GM18502 (cell line): ENCODE measurements around the gene MMP25.

Experiments used
- ATAC-seq: cut with Tn5 transposase; IDR thresholded peaks from one replicate; pipeline ENCODE4 v1.9.1; 2021; ENCODE audit warnings: mild to moderate bottlenecking; ENCODE audit not compliant: unreplicated experiment, poor library complexity

MMP25 gene

DNA sequence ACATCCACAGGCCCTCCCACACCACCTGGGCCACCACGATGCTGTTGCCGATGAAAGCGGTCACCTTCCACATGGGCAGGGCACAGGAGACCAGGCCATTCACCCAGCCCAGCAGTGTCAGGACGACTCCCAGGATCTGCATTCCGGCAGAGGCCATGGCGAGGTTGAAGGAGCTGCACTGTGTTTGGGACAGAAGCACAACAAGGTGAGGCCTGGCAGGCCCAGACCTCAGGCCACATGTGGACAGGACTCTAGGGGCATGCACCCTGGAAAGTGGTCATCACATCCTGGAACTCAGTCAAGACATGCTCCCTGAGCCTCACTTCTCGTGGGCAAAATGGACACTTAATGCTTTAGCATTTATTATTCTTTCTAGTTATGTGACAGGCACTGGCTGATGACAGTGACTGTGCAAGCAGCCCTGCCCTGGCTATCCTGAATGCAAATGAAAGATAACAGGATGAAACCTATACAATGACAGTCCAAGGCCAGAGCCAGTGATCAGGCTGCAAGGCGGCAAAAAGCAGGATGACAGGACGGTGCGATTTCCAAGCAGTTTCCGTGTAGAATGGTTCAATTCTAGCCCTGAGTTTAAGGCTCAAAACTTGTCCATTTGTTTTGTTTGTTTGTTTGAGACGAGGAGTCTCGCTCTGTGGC lies 30.4 kb upstream of the MMP25 start:
- no peak for ATAC-seq

DNA sequence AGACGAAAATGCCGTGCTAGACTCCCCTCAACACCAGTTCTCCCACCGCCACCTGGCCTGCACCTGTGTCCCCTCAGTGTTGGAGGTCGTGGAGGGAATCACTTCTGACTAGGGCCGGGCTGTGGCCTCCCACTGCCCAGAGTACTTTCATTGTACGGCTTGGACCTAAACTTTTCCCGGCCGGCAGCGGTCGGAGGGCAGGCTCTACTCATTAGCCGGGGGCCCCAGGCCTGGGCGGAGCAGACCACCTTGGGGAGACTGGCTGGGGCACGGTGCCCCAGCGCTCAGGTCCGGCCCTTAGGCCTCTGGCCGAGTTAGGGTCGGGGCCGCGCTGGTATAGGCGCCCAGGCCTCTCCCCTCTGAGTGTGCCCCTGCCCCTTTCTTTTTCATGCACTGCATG lies 29.0 kb upstream of the MMP25 start:
- ATAC-seq: no peak

DNA sequence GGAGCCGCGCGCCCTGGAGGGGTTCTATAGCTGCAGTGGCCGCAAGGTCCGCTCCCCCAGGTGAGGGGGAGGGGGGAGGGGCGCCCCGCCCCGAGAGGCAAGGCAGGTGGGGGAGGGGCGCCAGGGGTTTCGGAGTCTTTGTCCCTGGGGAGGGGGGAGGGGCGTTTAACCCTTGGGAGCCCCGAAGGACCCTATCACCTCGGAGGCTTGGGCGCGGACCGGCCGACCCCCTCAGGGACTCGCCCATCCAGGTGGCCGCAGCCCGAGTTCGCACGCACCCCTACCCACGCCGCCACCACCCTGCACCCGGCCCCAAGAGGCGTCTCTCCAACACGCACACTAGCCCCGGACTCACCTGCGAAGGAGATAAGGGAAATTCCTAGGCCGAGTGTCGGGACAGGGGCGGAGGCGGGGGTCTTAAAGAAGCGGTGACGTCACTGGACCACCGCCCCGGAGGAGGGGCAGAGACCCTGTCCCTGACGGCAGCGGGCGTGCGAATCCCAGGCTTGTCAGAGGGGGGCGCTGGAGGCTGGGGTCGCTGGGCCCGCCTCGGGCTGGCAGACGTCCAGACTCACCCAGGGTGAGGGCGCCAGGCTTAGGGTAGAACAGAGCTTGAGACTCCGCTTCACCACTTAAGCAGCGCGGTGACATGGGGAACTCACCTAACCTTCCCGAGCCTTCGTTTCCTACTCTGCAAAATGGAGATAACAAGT lies 28.4 kb upstream of the MMP25 start, which contains the start of gene CLDN6:
Gene CLDN6, minus strand, starts transcription at position 390 of the 713 bp plus-strand sequence. CDS start 2,162 bp downstream, outside the sequence.
- no peak for ATAC-seq

DNA sequence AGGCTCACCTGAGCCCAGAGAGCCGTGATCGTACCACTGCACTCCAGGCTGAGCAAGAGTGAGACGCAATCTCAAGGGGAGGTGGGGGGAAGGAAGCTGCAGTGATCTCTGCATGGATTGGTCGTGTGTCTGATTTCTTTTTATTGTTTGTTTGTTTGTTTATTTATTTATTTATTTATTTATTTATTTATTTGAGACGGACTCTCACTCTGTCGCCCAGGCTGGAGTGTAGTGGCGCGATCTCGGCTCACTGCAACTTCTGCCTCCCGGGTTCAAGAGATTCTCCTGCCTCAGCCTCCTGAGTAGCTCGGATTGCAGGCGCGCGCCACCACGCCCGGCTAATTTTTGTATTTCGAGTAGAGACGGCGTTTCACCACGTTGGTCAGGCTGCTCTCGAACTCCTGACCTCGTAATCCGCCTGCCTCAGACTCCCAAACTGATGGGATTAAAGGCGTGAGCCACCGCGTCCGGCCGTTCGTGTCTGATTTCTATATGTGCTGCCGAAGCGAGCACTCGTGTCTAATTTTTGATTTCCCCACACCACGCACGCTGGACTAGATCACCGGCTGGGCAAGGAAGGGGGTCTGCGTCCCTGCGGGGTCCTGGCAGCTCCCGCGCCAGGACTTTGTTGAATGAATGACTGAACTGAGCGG lies 26.6 kb upstream of the MMP25 start:
- no peak for ATAC-seq

- ATAC-seq: no peak
Observed at GRCh38 chr16:3020247-3020603, 26.1 kb upstream of the MMP25 start, which contains the start of gene TNFRSF12A. Gene TNFRSF12A (plus strand): TSS chr16:3020368. CDS start chr16:3020398, 30 bp downstream.

- ATAC-seq: no peak
Observed at GRCh38 chr16:3020604-3021448, 25.5 kb upstream of the MMP25 start.

- no peak for ATAC-seq
Observed at GRCh38 chr16:3021449-3022207, 24.7 kb upstream of the MMP25 start.

DNA sequence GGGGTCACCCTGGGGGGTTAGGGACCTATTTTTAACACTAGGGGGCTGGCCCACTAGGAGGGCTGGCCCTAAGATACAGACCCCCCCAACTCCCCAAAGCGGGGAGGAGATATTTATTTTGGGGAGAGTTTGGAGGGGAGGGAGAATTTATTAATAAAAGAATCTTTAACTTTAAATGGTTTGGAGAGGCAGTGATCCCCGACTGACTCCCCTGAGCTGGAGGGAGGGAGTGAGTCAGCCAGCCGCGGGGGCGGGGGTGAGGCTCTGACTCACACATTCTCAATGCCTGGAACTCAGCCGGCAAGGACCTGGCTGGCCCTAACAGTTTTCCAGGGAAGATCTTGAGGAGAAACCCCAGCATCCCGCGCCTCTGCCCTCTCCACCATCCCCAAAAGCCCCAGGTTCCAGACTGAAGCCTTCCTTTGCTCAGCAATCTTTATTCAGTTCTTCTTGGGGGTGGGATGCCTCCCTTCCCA lies 24.1 kb upstream of the MMP25 start:
- no peak for ATAC-seq

DNA sequence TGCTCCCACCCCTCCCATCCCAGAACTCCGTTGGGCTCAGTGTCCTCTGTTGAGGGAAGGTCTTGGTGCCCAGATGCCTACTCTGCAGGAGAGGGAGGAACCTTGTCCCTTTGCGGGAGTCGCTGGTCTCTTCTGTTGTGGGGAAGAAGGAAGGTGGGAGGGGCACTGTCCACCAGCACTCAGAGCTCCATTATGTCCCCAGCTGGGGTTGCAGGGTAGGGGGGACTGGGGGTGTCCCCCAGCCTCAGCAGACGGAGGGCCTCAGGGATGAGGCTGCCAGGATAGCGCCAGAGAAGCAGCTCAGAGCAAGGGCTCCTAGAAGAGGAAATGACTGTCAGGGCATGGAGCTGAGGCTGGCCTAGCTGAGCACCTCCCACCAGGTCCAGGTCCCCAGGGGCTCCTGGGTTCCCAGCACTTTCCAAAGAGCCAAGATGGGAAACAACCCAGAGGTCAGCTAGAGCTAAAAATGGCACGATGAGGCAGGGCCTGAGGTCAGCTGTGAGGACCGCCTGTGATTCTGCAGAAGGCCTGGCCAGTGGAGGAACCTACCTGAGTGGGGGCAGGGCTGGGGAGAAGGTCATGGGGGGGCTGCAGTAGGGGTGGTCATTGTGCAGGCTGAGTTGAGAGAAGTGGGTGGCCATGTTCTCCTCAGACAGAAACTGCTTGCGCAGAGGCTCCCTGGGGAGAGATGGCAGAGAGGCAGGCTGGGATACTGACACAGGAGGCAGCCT lies 23.5 kb upstream of the MMP25 start:
- ATAC-seq: no peak

GRCh38 chr16:3023415-3023668 lies 23.0 kb upstream of the MMP25 start:
- no peak for ATAC-seq

- ATAC-seq: peak; percentile 71
Observed at GRCh38 chr16:3023669-3024478, 22.5 kb upstream of the MMP25 start, which contains the start of the genes HCFC1R1 and THOC6. Gene HCFC1R1 (minus strand): TSS chr16:3023942. CDS start chr16:3023941, 1 bp downstream. Gene THOC6 (plus strand): TSS chr16:3024035. CDS start chr16:3024327, 292 bp downstream.

DNA sequence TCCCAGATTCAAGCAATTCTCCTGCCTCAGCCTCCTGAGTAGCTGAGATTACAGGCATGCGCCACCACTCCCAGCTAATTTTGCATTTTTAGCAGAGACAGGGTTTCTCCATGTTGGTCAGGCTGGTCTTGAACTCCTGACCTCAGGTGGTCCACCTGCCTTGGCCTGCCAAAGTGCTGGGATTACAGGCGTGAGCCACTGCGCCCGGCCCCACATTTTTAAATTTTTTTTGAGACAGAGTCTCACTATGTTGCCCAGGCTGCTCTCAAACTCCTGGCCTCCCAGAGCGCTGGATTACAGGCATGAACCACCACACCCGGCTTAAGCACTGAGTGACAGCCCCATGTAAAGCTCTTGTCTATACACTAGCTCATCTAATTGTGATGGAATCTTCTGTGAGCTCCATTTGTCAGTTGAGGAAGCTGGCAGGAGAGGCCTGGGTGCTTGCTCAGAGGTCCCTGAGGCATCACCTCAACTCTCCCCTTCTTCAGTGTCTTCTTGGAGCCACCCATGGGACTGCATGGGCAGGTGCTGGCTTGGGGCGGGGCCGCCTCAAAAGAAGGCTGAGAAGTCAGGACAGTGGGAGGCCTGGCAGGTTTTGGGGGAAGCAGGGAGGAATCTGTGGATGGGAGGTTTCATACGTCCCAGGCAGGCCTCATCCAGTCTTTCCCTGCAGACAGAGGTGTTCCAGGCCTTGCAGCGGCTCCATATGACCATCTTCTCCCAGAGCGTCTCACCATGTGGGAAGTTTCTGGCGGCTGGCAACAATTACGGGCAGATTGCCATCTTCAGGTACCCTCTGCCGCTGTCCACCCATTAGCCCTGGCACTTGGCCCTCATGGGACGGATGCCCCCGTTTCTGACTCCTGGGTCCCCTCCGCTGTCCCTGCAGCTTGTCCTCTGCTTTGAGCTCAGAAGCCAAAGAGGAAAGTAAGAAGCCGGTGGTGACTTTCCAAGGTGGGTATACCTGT lies 21.0 kb upstream of the MMP25 start:
- ATAC-seq: no peak

- ATAC-seq: no peak
Observed at GRCh38 chr16:3026003-3026378, 20.4 kb upstream of the MMP25 start.

GRCh38 chr16:3026609-3027488 lies 19.5 kb upstream of the MMP25 start:
- no peak for ATAC-seq

DNA sequence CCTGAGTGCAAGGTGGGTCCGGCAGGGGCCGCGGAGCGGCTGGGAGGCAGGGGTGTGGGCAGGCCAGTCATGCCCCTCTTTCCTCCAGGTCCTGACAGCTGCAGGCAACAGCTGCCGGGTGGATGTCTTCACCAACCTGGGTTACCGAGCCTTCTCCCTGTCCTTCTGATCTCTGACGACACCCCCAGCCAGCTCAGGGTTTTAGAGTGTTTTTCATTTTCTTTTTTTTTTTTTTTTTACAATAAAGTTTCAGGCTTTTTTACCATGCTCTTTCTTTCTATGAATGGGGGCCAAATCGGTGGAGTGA lies 18.9 kb upstream of the MMP25 start:
- ATAC-seq: no peak

DNA sequence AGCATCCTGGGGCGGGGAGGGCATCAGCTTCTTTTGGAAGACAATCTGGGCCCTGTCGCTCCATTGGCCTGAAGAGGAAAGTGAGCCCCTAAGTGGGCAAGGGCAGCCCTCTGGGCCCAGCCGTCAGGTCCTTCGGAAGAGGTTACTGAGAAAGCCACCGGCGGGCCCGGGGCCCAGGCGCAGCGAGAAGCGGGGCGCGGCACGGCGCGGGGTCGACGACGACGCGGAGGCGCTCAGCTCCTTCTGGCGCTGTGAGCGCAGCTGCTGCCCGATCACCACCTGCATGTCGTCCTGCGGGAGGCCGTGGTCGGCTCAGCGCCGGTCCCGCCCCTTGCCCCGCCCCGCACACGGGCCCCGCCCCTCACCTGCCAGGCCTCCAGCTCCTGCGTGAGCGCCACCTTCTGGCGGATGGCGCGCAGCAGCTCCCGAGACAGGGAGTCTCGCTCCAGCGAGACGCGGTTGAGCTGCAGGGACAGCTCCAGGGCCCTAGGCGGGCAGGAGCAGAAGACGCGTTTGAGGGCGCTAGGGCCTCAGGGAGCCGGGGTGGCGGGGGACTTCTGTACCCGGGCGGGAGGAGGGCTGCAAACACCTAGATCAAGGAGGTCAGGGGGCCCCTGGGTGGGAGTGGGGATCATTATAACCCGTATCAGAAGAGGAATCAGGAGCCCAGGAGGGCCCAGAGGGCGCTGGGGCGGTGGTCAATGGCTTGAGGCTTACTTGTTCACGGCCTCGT lies 18.2 kb upstream of the MMP25 start:
- ATAC-seq: no peak
